ENCODE measurements around the gene ZDHHC11.
"Not testable (repeated sequence)": the region's sequence is repeated elsewhere in the genome, so short reads cannot be mapped to it uniquely, and the experiment has no call there.

Gene ZDHHC11

GRCh38 chr5:774304-774703 lies 76.5 kb downstream of the ZDHHC11 start:
- DNase-seq = not testable (repeated sequence)

- DNase-seq = no peak
Measured at GRCh38 chr5:773517-774264, 77.1 kb downstream of the ZDHHC11 start.

GRCh38 chr5:772931-773330 lies 77.9 kb downstream of the ZDHHC11 start:
- DNase-seq = not testable (repeated sequence)

GRCh38 chr5:772547-772890 lies 78.3 kb downstream of the ZDHHC11 start:
- not testable (repeated sequence) for DNase-seq

GRCh38 chr5:771841-772546 lies 78.8 kb downstream of the ZDHHC11 start:
- not testable (repeated sequence) for DNase-seq

GRCh38 chr5:771087-771781 lies 79.6 kb downstream of the ZDHHC11 start:
- not testable (repeated sequence) for DNase-seq

- not testable (repeated sequence) for DNase-seq
Measured at GRCh38 chr5:770585-770984, 80.2 kb downstream of the ZDHHC11 start.

GRCh38 chr5:769485-770145 lies 81.2 kb downstream of the ZDHHC11 start:
- not testable (repeated sequence) for DNase-seq

- DNase-seq = no peak
Measured at GRCh38 chr5:766666-767431, 83.9 kb downstream of the ZDHHC11 start.

GRCh38 chr5:765948-766631 lies 84.7 kb downstream of the ZDHHC11 start:
- DNase-seq = no peak

GRCh38 chr5:763998-764781 lies 86.6 kb downstream of the ZDHHC11 start:
- no peak for DNase-seq

- no peak for DNase-seq
Measured at GRCh38 chr5:763397-763796, 87.4 kb downstream of the ZDHHC11 start.

- not testable (repeated sequence) for DNase-seq
Measured at GRCh38 chr5:762996-763395, 87.8 kb downstream of the ZDHHC11 start.

GRCh38 chr5:761854-762710 lies 88.7 kb downstream of the ZDHHC11 start:
- no peak for DNase-seq

- no peak for DNase-seq
Measured at GRCh38 chr5:761059-761771, 89.6 kb downstream of the ZDHHC11 start.

- no peak for DNase-seq
Measured at GRCh38 chr5:760363-761058, 90.3 kb downstream of the ZDHHC11 start.

- DNase-seq = no peak
Measured at GRCh38 chr5:759781-760362, 90.9 kb downstream of the ZDHHC11 start.

- no peak for DNase-seq
Measured at GRCh38 chr5:759111-759751, 91.6 kb downstream of the ZDHHC11 start.

Measured in NK-92 treated with Interleukin-12 subunit alpha and Interleukin-12 subunit beta, amount 100 ng/mL, for 24 hours (cell line).